Measurements from ENCODE around the gene KCNG4. TPM values are rescaled to one million over a fixed set of nuclear protein-coding genes. Genes with fewer than 3 reads are reported as not detected.

Gene KCNG4
- total and polyA plus RNA-seq, 2 donors: not detected

GRCh38 chr16:84199861-84200260, 40.0 kb downstream of the KCNG4 start:
- no peak overlapping the region for H3K27ac ChIP-seq (ENCODE audit: low read depth)
- no peak for DNase-seq (ENCODE audit: extremely low spot score)

GRCh38 chr16:84199097-84199496, 40.7 kb downstream of the KCNG4 start:
- no peaks in the 10 kb centered on the region for H3K36me3 ChIP-seq (ENCODE audit: insufficient read depth)
- DNase-seq (ENCODE audit: extremely low spot score): no peak
- no peak overlapping the region for H3K4me3 ChIP-seq (ENCODE audit: low read depth, low read length)
- WGBS: 61% methylated on average over 13 of the region's 13 CpGs
- no peak overlapping the region for H3K27ac ChIP-seq (ENCODE audit: low read depth)
- H3K4me1 ChIP-seq (ENCODE audit: insufficient read depth): no peaks in the 10 kb centered on the region

More at GRCh38 chr16:84199861-84200260, 40.0 kb downstream of the KCNG4 start:
- 72% methylated on average over 10 of the region's 10 CpGs for WGBS
- Histone ChIP-seq H3K4me1 (ENCODE audit: insufficient read depth) (no peaks in the 10 kb centered on the region), H3K36me3 (ENCODE audit: insufficient read depth) (no peaks in the 10 kb centered on the region), H3K4me3 (ENCODE audit: low read depth, low read length) (no peak overlapping the region)

GRCh38 chr16:84198401-84198800, 41.4 kb downstream of the KCNG4 start:
- no peak overlapping the region for H3K27ac ChIP-seq (ENCODE audit: low read depth)
- H3K4me1 ChIP-seq (ENCODE audit: insufficient read depth): no peaks in the 10 kb centered on the region
- no peak overlapping the region for H3K4me3 ChIP-seq (ENCODE audit: low read depth, low read length)
- no peaks in the 10 kb centered on the region for H3K36me3 ChIP-seq (ENCODE audit: insufficient read depth)
- DNase-seq (ENCODE audit: extremely low spot score): no peak
- WGBS: 63% methylated on average over 10 of the region's 10 CpGs

- H3K36me3 ChIP-seq (ENCODE audit: insufficient read depth): no peaks in the 10 kb centered on the region
- peak overlapping the region; percentile 27 for H3K27ac ChIP-seq (ENCODE audit: low read depth)
- no peak overlapping the region for H3K4me3 ChIP-seq (ENCODE audit: low read depth, low read length)
- DNase-seq (ENCODE audit: extremely low spot score): no peak
- WGBS: 88% methylated on average over 14 of the region's 14 CpGs
- H3K4me1 ChIP-seq (ENCODE audit: insufficient read depth): no peaks in the 10 kb centered on the region
These were observed 42.2 kb downstream of the KCNG4 start for GRCh38 chr16:84197466-84198128.

GRCh38 chr16:84196727-84197394, 43.0 kb downstream of the KCNG4 start:
- Histone ChIP-seq H3K4me3 (ENCODE audit: low read depth, low read length) (no peak overlapping the region), H3K4me1 (ENCODE audit: insufficient read depth) (no peaks in the 10 kb centered on the region), H3K36me3 (ENCODE audit: insufficient read depth) (no peaks in the 10 kb centered on the region), H3K27ac (ENCODE audit: low read depth) (no peak overlapping the region)
- DNase-seq (ENCODE audit: extremely low spot score): peak; percentile 67
- WGBS: 69% methylated on average over 16 of the region's 16 CpGs

GRCh38 chr16:84196101-84196500, 43.7 kb downstream of the KCNG4 start:
- no peak overlapping the region for H3K27ac ChIP-seq (ENCODE audit: low read depth)
- no peak overlapping the region for H3K4me3 ChIP-seq (ENCODE audit: low read depth, low read length)
- no peak for DNase-seq (ENCODE audit: extremely low spot score)
- H3K4me1 ChIP-seq (ENCODE audit: insufficient read depth): no peaks in the 10 kb centered on the region
- no peaks in the 10 kb centered on the region for H3K36me3 ChIP-seq (ENCODE audit: insufficient read depth)
- WGBS: 93% methylated on average over 16 of the region's 16 CpGs

- H3K27ac ChIP-seq (ENCODE audit: low read depth): no peak overlapping the region
- H3K4me3 ChIP-seq (ENCODE audit: low read depth, low read length): no peak overlapping the region
- DNase-seq (ENCODE audit: extremely low spot score): no peak
- H3K36me3 ChIP-seq (ENCODE audit: insufficient read depth): no peaks in the 10 kb centered on the region
- WGBS: 81% methylated on average over 38 of the region's 38 CpGs
- no peaks in the 10 kb centered on the region for H3K4me1 ChIP-seq (ENCODE audit: insufficient read depth)
These were observed 44.4 kb downstream of the KCNG4 start for GRCh38 chr16:84195201-84196093.

- Histone ChIP-seq H3K36me3 (ENCODE audit: insufficient read depth) (no peaks in the 10 kb centered on the region), H3K4me1 (ENCODE audit: insufficient read depth) (no peaks in the 10 kb centered on the region), H3K4me3 (ENCODE audit: low read depth, low read length) (no peak overlapping the region), H3K27ac (ENCODE audit: low read depth) (no peak overlapping the region)
- WGBS: 66% methylated on average over 34 of the region's 34 CpGs
- no peak for DNase-seq (ENCODE audit: extremely low spot score)
These were observed 45.2 kb downstream of the KCNG4 start for GRCh38 chr16:84194470-84195200.

- H3K4me3 ChIP-seq (ENCODE audit: low read depth, low read length): no peak overlapping the region
- H3K4me1 ChIP-seq (ENCODE audit: insufficient read depth): no peaks in the 10 kb centered on the region
- DNase-seq (ENCODE audit: extremely low spot score): no peak
- 80% methylated on average over 11 of the region's 11 CpGs for whole genome bisulfite sequencing
- no peak overlapping the region for H3K27ac ChIP-seq (ENCODE audit: low read depth)
- H3K36me3 ChIP-seq (ENCODE audit: insufficient read depth): no peaks in the 10 kb centered on the region
These were observed 45.8 kb downstream of the KCNG4 start for GRCh38 chr16:84194018-84194417.

GRCh38 chr16:84193480-84193879, 46.3 kb downstream of the KCNG4 start:
- Histone ChIP-seq H3K36me3 (ENCODE audit: insufficient read depth) (no peaks in the 10 kb centered on the region), H3K27ac (ENCODE audit: low read depth) (no peak overlapping the region), H3K4me1 (ENCODE audit: insufficient read depth) (no peaks in the 10 kb centered on the region), H3K4me3 (ENCODE audit: low read depth, low read length) (no peak overlapping the region)
- WGBS: 80% methylated on average over 7 of the region's 7 CpGs
- DNase-seq (ENCODE audit: extremely low spot score): no peak

- Histone ChIP-seq H3K4me3 (ENCODE audit: low read depth, low read length) (no peak overlapping the region), H3K4me1 (ENCODE audit: insufficient read depth) (no peaks in the 10 kb centered on the region), H3K27ac (ENCODE audit: low read depth) (no peak overlapping the region), H3K36me3 (ENCODE audit: insufficient read depth) (no peaks in the 10 kb centered on the region)
- DNase-seq (ENCODE audit: extremely low spot score): no peak
- 94% methylated on average over 16 of the region's 16 CpGs for whole genome bisulfite sequencing
These were observed 48.3 kb downstream of the KCNG4 start for GRCh38 chr16:84191466-84191865.

GRCh38 chr16:84190731-84191388, 49.0 kb downstream of the KCNG4 start, which contains the start of gene ADAD2:
Gene ADAD2 (plus strand): TSS chr16:84191157. CDS start chr16:84191231, 74 bp downstream.
- Histone ChIP-seq H3K36me3 (ENCODE audit: insufficient read depth) (no peaks in the 10 kb centered on the region), H3K4me1 (ENCODE audit: insufficient read depth) (no peaks in the 10 kb centered on the region), H3K4me3 (ENCODE audit: low read depth, low read length) (no peak within 1 kb of the TSS), H3K27ac (ENCODE audit: low read depth) (no peak within 1 kb of the TSS)
- WGBS: 90% methylated on average over 47 of the region's 47 CpGs
- DNase-seq (ENCODE audit: extremely low spot score): no peak
